LNCaP clone FGC (cell line): Measurements from ENCODE around the gene PLA2R1.

Experiments used
- DNase-seq: peaks from one replicate; pipeline ENCODE4 v3.0.0-alpha.2; 2011; ENCODE audit warnings: low read depth
- H3K4me3 ChIP-seq: 2 replicates; pipeline ENCODE4 v1.5.1; 2011; ENCODE audit warnings: mild to moderate bottlenecking, low read depth, low read length, control low read depth
- TF ChIP-seq, protein P1 (sequence below): IDR thresholded peaks from 2 replicates; pipeline ENCODE4 v1.5.1; 2012; ENCODE audit warnings: mild to moderate bottlenecking; ENCODE audit not compliant: control insufficient read depth, insufficient read depth; ENCODE audit errors: extremely low read depth

PLA2R1 gene

DNA sequence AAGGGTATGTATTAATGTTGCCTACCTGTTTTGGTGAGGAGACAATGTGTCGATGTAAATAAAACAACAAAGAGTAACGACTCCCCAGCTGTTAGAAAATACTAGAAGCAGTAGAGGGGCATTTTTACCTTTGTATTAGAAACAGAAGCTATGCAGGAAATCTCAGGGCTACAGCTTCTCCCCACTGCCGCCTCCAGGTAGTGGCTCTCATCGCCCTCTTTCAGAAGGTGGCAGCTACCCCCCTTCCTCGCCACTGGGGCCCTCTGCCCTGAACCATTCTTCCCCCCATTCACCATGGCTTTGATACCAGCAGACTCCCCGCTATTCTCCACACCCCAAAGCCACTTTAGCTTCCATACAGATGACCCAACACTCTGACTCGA, 6.7 kb downstream of the PLA2R1 start:
- TF ChIP-seq, protein P1, sequence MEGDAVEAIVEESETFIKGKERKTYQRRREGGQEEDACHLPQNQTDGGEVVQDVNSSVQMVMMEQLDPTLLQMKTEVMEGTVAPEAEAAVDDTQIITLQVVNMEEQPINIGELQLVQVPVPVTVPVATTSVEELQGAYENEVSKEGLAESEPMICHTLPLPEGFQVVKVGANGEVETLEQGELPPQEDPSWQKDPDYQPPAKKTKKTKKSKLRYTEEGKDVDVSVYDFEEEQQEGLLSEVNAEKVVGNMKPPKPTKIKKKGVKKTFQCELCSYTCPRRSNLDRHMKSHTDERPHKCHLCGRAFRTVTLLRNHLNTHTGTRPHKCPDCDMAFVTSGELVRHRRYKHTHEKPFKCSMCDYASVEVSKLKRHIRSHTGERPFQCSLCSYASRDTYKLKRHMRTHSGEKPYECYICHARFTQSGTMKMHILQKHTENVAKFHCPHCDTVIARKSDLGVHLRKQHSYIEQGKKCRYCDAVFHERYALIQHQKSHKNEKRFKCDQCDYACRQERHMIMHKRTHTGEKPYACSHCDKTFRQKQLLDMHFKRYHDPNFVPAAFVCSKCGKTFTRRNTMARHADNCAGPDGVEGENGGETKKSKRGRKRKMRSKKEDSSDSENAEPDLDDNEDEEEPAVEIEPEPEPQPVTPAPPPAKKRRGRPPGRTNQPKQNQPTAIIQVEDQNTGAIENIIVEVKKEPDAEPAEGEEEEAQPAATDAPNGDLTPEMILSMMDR = no peak
- H3K4me3 ChIP-seq = no peak overlapping the region
- DNase-seq = no peak

DNA sequence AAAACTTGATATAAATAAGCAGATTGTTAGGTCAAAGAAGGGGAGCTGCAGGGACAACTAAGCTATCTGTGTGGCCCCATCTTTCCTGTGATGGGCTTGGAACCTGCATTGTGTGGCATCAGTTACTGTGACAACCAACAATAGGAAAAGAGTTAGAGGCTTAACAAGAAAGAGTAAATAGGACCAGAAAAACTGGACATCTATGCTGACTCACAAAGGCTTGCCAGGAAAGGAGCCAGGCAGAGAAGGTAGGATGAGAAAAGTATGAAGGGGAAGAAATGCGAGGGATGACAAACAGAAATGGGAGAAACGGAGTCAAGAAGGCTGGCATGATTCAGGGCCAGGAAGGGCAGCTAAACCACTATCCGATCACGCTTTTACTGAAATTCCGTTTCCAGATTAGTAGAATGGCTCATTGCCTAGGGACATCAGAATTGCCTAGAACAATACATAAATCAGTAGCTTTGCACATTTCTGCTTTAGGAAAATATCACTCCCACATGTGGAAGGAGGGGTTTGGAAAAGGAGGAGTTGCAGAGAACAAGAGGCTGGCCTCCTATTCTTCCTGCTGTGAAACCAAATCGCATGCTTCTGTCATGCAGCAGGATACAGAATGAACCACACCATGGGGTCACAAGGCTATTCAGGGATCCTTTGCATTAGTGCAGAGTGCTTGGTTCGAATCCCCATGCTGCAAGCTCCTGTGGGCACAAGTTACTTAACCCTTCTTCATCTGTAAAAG, 7.3 kb downstream of the PLA2R1 start:
- H3K4me3 ChIP-seq = no peak overlapping the region
- DNase-seq = no peak
- TF ChIP-seq, protein P1 = no peak

DNA sequence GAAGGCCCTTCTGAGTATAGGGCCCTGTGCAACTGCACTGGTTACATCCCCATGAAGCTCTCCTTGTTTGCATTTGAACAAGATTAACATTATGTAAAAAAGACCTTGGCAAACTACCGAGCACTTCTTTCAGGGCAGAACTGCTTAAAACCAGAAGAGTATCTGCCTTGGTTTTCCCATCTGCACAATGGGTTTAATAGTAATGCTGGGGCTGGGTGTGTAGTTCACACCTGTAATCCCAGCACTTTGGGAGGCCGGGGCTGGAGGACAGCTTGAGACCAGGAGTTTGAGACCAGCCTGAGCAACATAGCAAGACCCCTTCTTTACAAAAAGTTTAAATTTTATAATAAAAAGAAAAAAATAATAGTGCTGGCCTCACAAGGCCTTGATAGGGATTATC, 8.5 kb downstream of the PLA2R1 start:
- DNase-seq = no peak
- H3K4me3 ChIP-seq = no peak overlapping the region
- TF ChIP-seq, protein P1 = no peak

DNA sequence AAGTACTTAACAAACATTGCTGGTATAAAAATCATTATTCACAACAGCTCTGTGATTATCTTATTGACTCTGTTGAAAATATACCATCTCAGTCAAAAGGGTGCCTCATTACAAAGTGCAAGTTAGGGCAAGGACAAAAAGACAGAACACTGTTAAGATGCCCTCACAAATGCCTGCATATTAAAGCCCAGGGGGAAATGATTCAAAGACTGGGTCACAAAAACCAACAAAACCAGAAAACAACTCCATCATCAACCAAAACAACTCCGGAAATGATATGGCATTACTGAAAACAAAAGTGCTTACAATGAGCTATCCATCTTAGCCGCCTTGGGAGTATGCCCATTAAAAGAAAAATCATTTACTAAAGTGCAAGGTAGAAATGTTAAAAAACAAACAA, 9.9 kb downstream of the PLA2R1 start:
- no peak for DNase-seq
- no peak overlapping the region for H3K4me3 ChIP-seq
- TF ChIP-seq, protein P1 = no peak

DNA sequence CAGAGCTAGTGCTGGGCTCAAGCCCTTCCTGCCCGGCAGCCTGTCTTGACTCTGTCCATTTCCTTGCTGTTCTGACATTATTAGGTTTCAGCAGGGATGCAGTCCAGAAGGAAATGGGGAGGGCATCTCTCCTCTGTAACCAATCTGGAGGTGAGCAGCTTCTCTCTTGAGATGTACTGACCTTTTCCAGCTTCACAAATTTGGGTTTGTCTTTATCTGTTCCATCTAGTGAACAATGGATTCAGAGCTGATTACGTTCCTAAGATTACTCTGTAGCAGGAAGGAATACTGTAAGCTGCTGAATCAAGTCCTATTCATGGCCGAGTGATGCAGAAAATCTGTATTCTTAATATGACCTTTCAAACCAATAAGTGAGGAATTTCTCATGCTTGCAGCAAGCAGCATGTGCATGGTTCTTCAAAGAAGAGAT, 11.0 kb downstream of the PLA2R1 start:
- no peak for DNase-seq
- TF ChIP-seq, protein P1 = no peak
- no peak overlapping the region for H3K4me3 ChIP-seq

DNA sequence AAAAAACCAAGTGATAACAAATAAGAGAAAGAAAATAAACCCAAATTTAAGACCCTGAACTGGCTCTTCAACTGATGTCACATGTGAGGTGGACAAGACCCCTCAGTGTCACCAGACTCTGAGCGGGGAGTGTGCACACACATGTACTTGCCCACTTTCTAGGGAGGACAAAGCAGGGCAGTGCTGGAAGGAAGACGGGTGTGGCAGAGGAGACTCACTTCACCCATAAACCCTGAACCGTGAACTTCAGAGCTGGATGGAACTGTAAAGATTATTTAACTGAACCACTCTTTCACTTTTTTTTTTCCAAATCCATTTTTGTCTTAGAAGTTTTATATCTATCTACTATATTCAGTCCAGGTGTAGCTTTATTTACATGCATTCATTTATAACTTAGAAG, 12.3 kb downstream of the PLA2R1 start:
- TF ChIP-seq, protein P1 = no peak

DNA sequence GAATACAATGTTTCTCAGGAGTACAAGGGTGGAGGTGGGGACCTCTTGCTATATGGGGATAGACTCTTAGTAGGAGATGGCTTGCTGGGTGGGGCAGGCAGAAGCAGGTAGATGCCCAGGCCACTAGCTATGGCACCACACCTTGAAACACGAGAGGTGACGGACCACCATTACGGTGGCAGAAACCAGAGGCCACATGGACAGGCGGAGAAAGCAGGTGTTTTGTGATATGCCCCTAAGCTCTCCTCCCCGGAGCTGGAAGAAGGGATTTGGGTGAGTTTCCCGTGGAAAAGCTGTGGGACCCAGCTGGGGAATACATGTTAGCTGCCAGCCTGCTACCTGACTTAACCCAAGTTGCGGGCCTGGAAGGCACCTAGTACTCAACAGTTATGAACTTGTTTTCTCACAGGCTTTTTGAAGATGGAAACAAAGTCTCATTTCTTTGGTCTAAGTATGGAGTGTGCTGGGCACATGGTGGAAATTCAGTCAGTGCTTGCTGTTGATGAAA, 16.7 kb downstream of the PLA2R1 start:
- no peak overlapping the region for H3K4me3 ChIP-seq
- TF ChIP-seq, protein P1 = no peak
- DNase-seq = no peak

More for the DNA sequence above, 12.3 kb downstream of the PLA2R1 start:
- DNase-seq = no peak
- no peak overlapping the region for H3K4me3 ChIP-seq
